ENCODE data around the gene ZNF324.

Gene ZNF324

GRCh38 chr19:58466760-58467589 is at the start of gene ZNF324:
Gene ZNF324, plus strand, starts transcription at chr19:58467080. Its CDS starts 2,106 bp downstream, at chr19:58469186.
- ChIA-PET CTCF (interaction anchor here (1.4 kb wide), 1 partner anchor 47 kb away, joined by 3 read pairs; no protein-coding TSS in a partner anchor), POLR2A (interaction anchor here (1.7 kb wide), 1 partner anchor 9 kb away, joined by 3 read pairs; the partner anchor contains the start of gene ZNF446)
- H3K4me3 ChIP-seq (ENCODE audit: low read depth, low read length) = peak within 1 kb of the TSS; percentile 80
- no peak for TF ChIP-seq CTCF (IDR thresholded peaks at IDR 0.05; ENCODE audit: insufficient read depth, low read length, missing control alignments)
- DNase-seq (ENCODE audit: low read depth, low spot score) = peak; percentile 71

GRCh38 chr19:58428617-58429016 is 38.3 kb upstream of the ZNF324 start:
- DNase-seq (ENCODE audit: low read depth, low spot score) = no peak
- H3K4me3 ChIP-seq (ENCODE audit: low read depth, low read length) = no peak overlapping the region
- CTCF ChIA-PET = no interaction called here
- TF ChIP-seq CTCF (IDR thresholded peaks at IDR 0.05; ENCODE audit: insufficient read depth, low read length, missing control alignments) = no peak
- POLR2A ChIA-PET = no interaction called here

GRCh38 chr19:58429745-58430144 is 37.1 kb upstream of the ZNF324 start:
- TF ChIP-seq CTCF (IDR thresholded peaks at IDR 0.05; ENCODE audit: insufficient read depth, low read length, missing control alignments) = no peak
- H3K4me3 ChIP-seq (ENCODE audit: low read depth, low read length) = no peak overlapping the region
- no peak for DNase-seq (ENCODE audit: low read depth, low spot score)
- POLR2A ChIA-PET = interaction anchor here (1.0 kb wide), 1 partner anchor 10 kb away, joined by 3 read pairs; the partner anchor contains the start of gene ZNF132
- CTCF ChIA-PET = interaction anchor here (1.1 kb wide), 1 partner anchor 21 kb away, joined by 3 read pairs; no protein-coding TSS in a partner anchor

- DNase-seq (ENCODE audit: low read depth, low spot score) = no peak
- ChIA-PET CTCF (interaction anchor here (0.7 kb wide), 2 partner anchors 15 to 20 kb away, joined by 3 read pairs; no protein-coding TSS in a partner anchor), POLR2A (no interaction called here)
- no peak for TF ChIP-seq CTCF (IDR thresholded peaks at IDR 0.05; ENCODE audit: insufficient read depth, low read length, missing control alignments)
- no peak overlapping the region for H3K4me3 ChIP-seq (ENCODE audit: low read depth, low read length)
Observed at GRCh38 chr19:58434217-58434616, 32.7 kb upstream of the ZNF324 start.

- no peak for TF ChIP-seq CTCF (IDR thresholded peaks at IDR 0.05; ENCODE audit: insufficient read depth, low read length, missing control alignments)
- POLR2A ChIA-PET = interaction anchor here (0.8 to 1.0 kb wide), 5 partner anchors 10 to 79 kb away, joined by 3 to 5 read pairs (median 3); partner anchors contain the start of genes ZBTB45 and ZNF584
- DNase-seq (ENCODE audit: low read depth, low spot score) = peak; percentile 98
- peak within 1 kb of the TSS; percentile 92 for H3K4me3 ChIP-seq (ENCODE audit: low read depth, low read length)
- CTCF ChIA-PET = no interaction called here
Observed at GRCh38 chr19:58439576-58440554, 27.0 kb upstream of the ZNF324 start, which contains the start of gene ZNF132. Gene ZNF132, minus strand, starts transcription at chr19:58440153. Its CDS starts 332 bp downstream, at chr19:58439821.
